PC-9 (cell line): ENCODE data around the gene CDK5RAP2.

ENCODE experiments used
- CTCF ChIP-seq: fragments of 200-600 bp; sonication (generic); conservative IDR thresholded peaks from 2 replicates; pipeline ENCODE4 v1.6.1; 2017; ENCODE audit warnings: mixed run types, antibody characterized with exemption, mild to moderate bottlenecking, moderate library complexity
- EZH2 ChIP-seq: fragments of 200-600 bp; sonication (generic); IDR thresholded peaks from 2 replicates; pipeline ENCODE4 v1.8.0; 2017; ENCODE audit warnings: antibody characterized with exemption, low read depth

DNA sequence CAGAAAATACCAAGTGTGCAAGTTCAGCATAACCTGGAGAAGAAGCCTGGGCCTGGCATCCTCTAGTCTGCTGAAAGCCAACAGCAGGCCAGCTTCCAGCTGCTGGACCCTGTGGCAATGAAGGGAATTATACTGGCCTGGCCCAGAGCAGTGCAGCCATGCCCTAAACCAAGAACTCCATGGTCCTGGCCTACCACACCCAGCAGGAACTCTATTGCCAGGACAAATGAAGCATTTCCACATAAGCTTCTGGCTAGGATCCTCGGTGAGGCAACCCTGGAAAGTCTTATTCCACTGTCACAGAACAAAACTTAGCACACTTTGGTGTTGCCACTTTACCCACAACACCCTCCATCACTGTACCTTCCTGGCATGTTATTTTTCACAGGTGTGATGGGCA, 35.5 kb downstream of the CDK5RAP2 start:
- TF ChIP-seq CTCF (no peak), EZH2 (no peak)
